Fibroblast of pulmonary artery (primary cell): ENCODE measurements around the gene EHMT1.
"Not testable (repeated sequence)": the region's sequence is repeated elsewhere in the genome, so short reads cannot be mapped to it uniquely, and the experiment has no call there.

Source experiments
- DNase-seq: peaks from one replicate; pipeline ENCODE4 v3.0.0-alpha.2; 2010; ENCODE audit warnings: low read depth
- H3K4me3 ChIP-seq: replicated peaks from 2 replicates; pipeline ENCODE4 v1.5.1; 2011; ENCODE audit warnings: low read depth, mild to moderate bottlenecking, control low read depth, low read length, moderate library complexity
- TF ChIP-seq, protein P1 (sequence below): IDR thresholded peaks from 2 replicates; pipeline ENCODE4 v1.5.1; 2011; ENCODE audit warnings: mild to moderate bottlenecking, control low read depth, low read length, inconsistent platforms; ENCODE audit errors: missing control alignments

Gene EHMT1

DNA sequence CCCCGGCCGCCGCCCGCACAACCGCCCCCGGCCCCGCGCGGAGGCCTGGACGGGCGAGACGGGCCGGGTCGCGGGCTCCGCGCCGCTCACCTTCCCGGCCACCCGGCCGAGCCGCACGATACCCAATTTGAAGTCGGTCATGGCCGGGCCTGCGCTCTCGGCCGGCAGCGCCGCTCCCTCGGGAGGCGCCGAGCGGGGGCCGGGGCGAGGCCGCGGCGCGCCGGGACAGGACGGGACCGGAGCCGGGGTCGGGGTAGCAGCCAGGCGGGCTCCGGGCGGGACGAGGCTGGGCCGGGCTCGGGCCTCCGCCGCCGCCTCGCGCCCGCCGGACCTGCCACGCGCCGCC lies 28.7 kb upstream of the EHMT1 start:
- DNase-seq: no peak
- TF ChIP-seq, protein P1, sequence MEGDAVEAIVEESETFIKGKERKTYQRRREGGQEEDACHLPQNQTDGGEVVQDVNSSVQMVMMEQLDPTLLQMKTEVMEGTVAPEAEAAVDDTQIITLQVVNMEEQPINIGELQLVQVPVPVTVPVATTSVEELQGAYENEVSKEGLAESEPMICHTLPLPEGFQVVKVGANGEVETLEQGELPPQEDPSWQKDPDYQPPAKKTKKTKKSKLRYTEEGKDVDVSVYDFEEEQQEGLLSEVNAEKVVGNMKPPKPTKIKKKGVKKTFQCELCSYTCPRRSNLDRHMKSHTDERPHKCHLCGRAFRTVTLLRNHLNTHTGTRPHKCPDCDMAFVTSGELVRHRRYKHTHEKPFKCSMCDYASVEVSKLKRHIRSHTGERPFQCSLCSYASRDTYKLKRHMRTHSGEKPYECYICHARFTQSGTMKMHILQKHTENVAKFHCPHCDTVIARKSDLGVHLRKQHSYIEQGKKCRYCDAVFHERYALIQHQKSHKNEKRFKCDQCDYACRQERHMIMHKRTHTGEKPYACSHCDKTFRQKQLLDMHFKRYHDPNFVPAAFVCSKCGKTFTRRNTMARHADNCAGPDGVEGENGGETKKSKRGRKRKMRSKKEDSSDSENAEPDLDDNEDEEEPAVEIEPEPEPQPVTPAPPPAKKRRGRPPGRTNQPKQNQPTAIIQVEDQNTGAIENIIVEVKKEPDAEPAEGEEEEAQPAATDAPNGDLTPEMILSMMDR: no peak
- peak overlapping the region; percentile 61 for H3K4me3 ChIP-seq

DNA sequence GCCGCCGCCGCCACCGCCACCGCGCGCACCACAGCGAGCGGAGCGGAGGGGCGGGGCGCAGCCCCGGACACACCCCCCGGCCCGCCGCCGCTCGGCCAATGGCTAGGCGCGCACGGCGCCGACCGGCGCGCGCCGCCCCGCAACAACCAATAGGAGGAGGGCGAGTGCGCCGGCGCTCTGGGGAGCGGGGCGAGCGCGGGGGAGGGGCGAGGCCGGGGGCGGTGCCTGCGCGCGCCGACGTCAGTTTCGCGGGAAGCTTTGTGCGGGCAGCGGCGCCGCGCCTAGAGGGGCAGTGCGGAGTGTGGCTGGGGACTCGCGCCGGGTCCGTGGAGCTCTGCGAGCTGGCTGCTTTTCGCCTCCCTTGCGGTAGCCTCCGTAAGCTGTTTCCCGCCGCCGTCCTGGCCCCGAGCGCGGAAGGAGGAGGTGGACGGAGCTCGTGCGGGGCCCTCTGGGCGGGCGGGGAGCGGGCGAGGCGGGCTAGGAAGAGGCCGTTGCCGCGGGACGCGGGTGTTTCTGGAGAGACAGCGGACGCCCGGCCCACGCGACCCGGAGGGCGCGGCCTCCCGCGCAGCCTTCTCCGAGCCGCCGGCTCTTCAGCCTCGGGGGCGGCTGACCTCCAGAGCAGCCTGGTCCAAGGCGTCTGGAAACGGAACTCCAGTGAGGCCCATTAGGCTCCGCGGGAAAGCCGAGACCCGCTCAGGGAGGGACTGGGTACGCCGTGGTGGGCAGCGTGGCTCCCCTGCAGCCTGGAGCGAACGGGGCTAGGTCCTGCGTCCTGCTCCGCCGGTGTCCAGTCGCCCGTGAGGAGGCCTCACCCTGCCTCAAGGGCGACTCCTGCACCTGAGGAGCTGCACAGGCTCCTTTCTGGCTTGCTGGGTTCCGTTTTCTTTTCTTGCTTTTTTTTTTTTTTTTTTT lies 28.1 kb upstream of the EHMT1 start, which contains the start of gene ZMYND19:
TSS of gene ZMYND19 (minus strand) at position 44 of the 915 bp plus-strand sequence. CDS start 249 bp downstream, outside the sequence.
- TF ChIP-seq, protein P1: no peak
- peak; percentile 86 for DNase-seq
- H3K4me3 ChIP-seq: peak within 1 kb of the TSS; percentile 72

DNA sequence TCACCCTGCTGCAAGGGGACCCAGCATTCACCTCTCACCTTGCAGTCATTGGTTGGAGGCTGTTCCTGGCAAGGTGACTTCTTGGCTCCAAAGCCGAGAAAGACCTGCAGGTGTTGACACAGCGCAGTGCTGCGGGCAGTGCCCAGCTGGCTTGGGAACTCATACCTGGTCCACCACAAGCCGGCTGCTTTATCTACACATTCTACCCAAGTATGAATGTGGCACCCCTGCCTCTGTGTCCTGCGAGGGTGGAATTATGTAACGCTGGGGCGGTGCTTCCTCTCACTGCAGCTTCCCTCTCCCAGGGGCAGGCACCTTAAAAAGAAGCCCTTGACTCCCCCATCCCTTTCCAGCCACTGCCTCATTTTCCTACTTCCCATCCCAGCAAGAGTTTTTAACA lies 26.0 kb upstream of the EHMT1 start:
- TF ChIP-seq, protein P1: no peak
- DNase-seq: no peak
- no peak overlapping the region for H3K4me3 ChIP-seq

DNA sequence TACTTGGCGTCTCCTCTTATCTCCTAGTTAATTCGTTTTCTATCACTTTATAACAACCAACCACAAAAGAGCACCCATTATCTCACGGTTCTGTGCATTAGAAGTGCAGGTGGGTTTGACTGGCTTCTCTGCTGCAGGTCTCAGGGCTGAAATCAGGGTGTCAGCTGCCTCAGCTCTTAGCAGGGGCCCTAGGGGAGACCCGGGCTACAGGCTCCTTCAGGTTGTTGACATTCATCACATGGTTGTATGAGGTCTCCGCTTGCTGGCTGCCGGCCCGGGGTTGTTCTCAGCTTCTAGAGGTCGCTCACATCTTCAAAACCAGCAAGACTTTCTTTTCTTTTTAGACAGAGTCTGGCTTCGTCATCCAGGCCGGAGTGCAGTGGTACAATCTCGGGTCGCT lies 25.6 kb upstream of the EHMT1 start:
- no peak for DNase-seq
- TF ChIP-seq, protein P1: no peak
- H3K4me3 ChIP-seq: no peak overlapping the region

DNA sequence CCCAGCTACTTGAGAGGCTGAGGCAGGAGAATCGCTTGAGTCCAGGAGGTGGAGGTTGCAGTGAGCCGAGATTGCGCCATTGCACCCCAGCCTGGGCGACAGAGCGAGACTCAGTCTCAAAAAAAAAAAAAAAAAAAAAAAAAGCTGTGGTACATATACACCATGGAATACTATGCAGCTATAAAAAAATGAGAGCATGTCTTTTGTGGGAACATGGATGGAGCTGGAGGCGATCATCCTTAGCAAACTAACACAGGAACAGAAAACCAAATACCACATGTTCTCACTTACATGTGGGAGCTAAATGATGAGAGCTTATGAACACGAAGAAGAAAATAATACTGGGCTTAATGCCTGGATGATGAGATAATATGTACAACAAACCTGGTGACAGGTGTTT lies 22.2 kb upstream of the EHMT1 start:
- DNase-seq, H3K4me3 ChIP-seq: not testable (repeated sequence)

DNA sequence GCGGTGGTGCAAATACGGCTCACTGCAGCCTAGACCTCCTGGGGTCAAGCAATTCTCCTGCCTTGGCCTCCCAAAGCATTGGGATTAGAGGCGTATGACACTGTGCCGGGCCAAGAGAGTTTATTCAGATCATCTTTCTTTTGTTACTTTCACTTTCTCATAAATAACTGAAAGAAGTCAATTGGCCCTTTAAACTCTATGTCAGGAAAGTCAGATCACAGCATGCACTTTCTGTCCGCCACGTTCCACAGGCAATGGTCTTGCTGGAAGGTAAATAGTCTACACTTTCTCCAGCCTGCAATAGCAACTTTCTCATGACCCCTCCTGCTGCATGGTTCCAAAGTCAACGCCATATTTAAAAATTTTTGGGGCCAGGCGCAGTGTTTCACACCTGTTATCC lies 19.9 kb upstream of the EHMT1 start:
- TF ChIP-seq, protein P1: no peak
- no peak for DNase-seq
- H3K4me3 ChIP-seq: no peak overlapping the region

DNA sequence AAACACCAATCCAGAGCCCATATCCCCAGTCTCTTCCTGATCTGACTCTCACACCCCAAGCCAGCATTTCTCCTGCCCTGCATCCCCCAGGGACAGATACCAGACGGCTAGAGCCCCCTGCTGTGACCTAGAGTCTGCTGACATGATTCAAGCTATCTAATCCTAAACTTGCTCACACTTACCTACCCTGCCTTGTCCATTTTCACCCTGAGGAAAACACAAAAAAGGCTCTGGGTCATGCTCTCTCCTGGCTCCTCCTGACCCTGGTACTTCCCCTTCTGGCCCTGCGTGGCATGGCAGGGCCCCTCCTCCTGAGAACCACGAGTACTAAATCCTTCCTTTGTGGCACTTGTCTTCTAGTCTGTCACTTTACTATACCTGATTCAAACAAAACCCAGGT lies 16.1 kb upstream of the EHMT1 start:
- TF ChIP-seq, protein P1: no peak
- DNase-seq: no peak
- H3K4me3 ChIP-seq: no peak overlapping the region
